Stomach smooth muscle (tissue), 2 donors: ENCODE results near the gene CBLN3.

Source experiments
- H3K27ac ChIP-seq: one replicate; pipeline ENCODE4 v1.7.0; 2013; ENCODE audit warnings: mild to moderate bottlenecking, low read length, inconsistent platforms
- H3K27me3 ChIP-seq, 2 donors: one replicate each; pipeline ENCODE4 v1.7.0; 2013; ENCODE audit warnings: low read length in 2 of 2; ENCODE audit not compliant: insufficient read depth in 2 of 2, control insufficient read depth in 1 of 2
- H3K36me3 ChIP-seq, 2 donors: one replicate each; pipeline ENCODE4 v1.7.0; 2013; ENCODE audit warnings: low read length in 2 of 2; ENCODE audit not compliant: control insufficient read depth in 2 of 2, insufficient read depth in 2 of 2
- H3K4me1 ChIP-seq: one replicate; pipeline ENCODE4 v1.7.0; 2013; ENCODE audit warnings: low read length; ENCODE audit not compliant: control insufficient read depth, insufficient read depth
- H3K4me3 ChIP-seq, 2 donors: one replicate each; pipeline ENCODE4 v1.7.0; 2013; ENCODE audit warnings: low read length in 2 of 2
- H3K9ac ChIP-seq, 2 donors: one replicate each; pipeline ENCODE4 v1.7.0; 2013; ENCODE audit warnings: low read length in 2 of 2, mild to moderate bottlenecking in 1 of 2
- H3K9me3 ChIP-seq, 2 donors: one replicate each; pipeline ENCODE4 v1.7.0; 2013; ENCODE audit warnings: low read length in 2 of 2; ENCODE audit not compliant: control insufficient read depth in 2 of 2
- donor health status: healthy.
- donor health status: Pancreatic carcinoma.

The CBLN3 gene

DNA sequence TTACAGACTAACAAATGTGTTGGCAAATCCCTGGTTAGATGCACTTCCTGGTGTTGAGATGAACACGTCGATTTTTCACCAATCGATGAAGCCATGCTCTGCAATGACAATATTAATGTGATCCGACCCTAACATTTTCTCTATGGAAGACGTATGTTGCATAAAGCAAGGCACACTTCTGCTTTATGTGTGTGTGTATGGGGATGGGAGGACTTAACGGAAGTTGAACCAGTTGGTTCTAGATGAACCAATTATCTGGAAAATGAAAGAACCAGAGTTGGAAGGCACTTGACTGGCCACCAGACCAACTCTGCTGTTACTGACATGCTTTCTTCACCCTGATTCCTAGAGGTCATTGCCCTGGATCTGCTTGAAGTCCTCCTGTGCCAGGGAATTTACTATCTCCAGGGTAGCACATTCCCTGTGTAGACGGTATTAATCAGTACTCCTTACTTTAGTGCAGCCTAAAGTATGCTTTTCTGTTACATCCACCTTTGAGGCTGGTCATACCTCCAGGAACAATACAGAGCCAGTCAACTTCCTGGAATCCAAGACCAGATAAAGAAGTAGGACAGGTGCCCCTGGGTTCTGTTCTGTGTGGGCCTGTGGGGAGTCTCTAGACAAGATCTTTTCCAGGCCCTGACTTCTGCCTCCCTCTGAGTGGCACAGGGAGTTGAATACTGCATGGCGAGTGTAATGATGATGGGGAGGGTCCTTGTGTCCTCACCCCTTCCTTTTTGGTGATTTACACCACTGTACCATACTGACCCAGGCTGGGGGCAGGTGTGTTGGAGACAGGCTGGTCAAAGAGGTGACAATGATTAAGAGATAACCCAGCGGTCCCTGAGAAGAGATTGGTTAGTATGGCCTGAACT is 9.0 kb upstream of the CBLN3 start:
- H3K9ac ChIP-seq = no peak overlapping the region
- H3K27ac ChIP-seq = no peak overlapping the region
- H3K36me3 ChIP-seq = peaks cover 50 to 54% of the 10 kb centered on the region in 2 donors
- H3K9me3 ChIP-seq = no peaks in the 10 kb centered on the region
- no peaks in the 10 kb centered on the region for H3K27me3 ChIP-seq
- H3K4me3 ChIP-seq = no peak overlapping the region
- peaks cover 44% of the 10 kb centered on the region for H3K4me1 ChIP-seq

DNA sequence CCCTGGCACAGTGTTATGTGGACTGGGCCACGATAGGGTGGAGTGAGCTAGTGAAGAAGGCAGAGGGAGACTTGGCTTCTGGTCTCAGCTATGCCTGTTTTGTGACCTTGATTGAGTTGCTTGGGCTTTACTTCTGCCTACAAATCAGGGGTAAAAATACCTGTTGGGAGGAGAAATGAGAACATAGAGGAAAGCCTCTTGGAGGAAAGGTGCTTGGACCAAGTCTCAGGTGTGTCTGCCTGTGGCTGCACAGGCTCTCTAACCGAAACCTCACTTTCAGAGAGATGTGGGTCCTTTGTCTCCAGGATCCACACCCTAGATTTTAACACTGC is 8.2 kb upstream of the CBLN3 start:
- Histone ChIP-seq H3K36me3 (peaks cover 57 to 58% of the 10 kb centered on the region in 2 donors), H3K9me3 (no peaks in the 10 kb centered on the region), H3K27ac (peak overlapping the region; percentile 41), H3K27me3 (no peaks in the 10 kb centered on the region), H3K9ac (peak overlapping the region in 1 of 2 donors; percentile 42), H3K4me1 (peaks cover 46% of the 10 kb centered on the region), H3K4me3 (no peak overlapping the region)

GRCh38 chr14:24437020-24437735 is 7.7 kb upstream of the CBLN3 start:
- H3K9ac ChIP-seq = peak overlapping the region in 1 of 2 donors; percentile 42
- peak overlapping the region; percentile 69 for H3K27ac ChIP-seq
- H3K9me3 ChIP-seq = no peaks in the 10 kb centered on the region
- H3K27me3 ChIP-seq = no peaks in the 10 kb centered on the region
- peaks cover 46% of the 10 kb centered on the region for H3K4me1 ChIP-seq
- no peak overlapping the region for H3K4me3 ChIP-seq
- peaks cover 60 to 62% of the 10 kb centered on the region in 2 donors for H3K36me3 ChIP-seq

- Histone ChIP-seq H3K9ac (peak overlapping the region in 1 of 2 donors; percentile 17), H3K27ac (peak overlapping the region; percentile 69), H3K36me3 (peaks cover 65 to 66% of the 10 kb centered on the region in 2 donors), H3K4me3 (no peak overlapping the region), H3K27me3 (no peaks in the 10 kb centered on the region), H3K9me3 (no peaks in the 10 kb centered on the region), H3K4me1 (peaks cover 48% of the 10 kb centered on the region)
Measured at GRCh38 chr14:24436355-24437019, 7.0 kb upstream of the CBLN3 start.

DNA sequence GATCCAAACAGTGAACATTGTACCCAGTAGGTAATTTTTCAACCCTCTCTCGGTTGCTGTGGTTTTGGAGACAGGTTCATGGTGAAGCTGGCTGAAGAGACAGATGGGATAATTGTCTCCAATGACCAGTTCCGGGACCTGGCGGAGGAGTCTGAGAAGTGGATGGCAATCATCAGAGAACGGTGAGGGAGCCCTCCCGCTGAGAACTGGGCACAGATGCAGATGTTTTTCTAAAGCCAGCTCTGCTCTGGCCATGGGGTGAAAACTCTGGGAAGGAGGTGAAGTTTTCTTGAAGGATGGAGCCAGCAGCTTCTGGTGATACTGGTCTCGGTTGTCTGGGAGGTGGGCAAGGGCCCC is 6.5 kb upstream of the CBLN3 start:
- H3K4me3 ChIP-seq = no peak overlapping the region
- peaks cover 65 to 69% of the 10 kb centered on the region in 2 donors for H3K36me3 ChIP-seq
- no peaks in the 10 kb centered on the region for H3K9me3 ChIP-seq
- H3K27me3 ChIP-seq = no peaks in the 10 kb centered on the region
- peaks cover 50% of the 10 kb centered on the region for H3K4me1 ChIP-seq
- H3K27ac ChIP-seq = peak overlapping the region; percentile 69
- peak overlapping the region; percentile 5 to 17 for H3K9ac ChIP-seq

GRCh38 chr14:24435192-24435810 is 5.8 kb upstream of the CBLN3 start:
- peak overlapping the region; percentile 69 for H3K27ac ChIP-seq
- H3K9me3 ChIP-seq = no peaks in the 10 kb centered on the region
- H3K4me1 ChIP-seq = peaks cover 50% of the 10 kb centered on the region
- peaks cover 59 to 63% of the 10 kb centered on the region in 2 donors for H3K36me3 ChIP-seq
- H3K9ac ChIP-seq = no peak overlapping the region
- H3K27me3 ChIP-seq = no peaks in the 10 kb centered on the region
- H3K4me3 ChIP-seq = no peak overlapping the region

DNA sequence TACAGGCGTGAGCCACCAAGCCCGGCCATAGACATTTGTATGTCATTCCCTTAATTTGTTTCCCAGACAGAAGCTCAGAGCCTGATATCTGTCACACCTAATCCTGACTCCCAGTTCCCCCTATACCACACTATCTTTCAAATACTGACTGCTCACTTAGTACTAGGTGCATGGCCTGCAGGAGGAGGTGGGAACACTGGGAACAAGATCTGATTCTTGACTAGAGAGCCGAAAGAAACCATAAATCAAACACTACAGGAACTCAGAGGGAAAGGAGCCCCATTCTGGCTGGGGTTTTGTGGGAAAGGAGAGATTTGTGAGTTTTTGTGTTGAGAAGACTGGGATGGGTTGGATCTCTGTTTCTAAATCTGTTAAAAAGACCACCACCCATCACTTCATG is 5.2 kb upstream of the CBLN3 start:
- H3K9me3 ChIP-seq = no peaks in the 10 kb centered on the region
- H3K4me3 ChIP-seq = no peak overlapping the region
- peaks cover 54 to 56% of the 10 kb centered on the region in 2 donors for H3K36me3 ChIP-seq
- H3K9ac ChIP-seq = no peak overlapping the region
- no peaks in the 10 kb centered on the region for H3K27me3 ChIP-seq
- peaks cover 46% of the 10 kb centered on the region for H3K4me1 ChIP-seq
- no peak overlapping the region for H3K27ac ChIP-seq

DNA sequence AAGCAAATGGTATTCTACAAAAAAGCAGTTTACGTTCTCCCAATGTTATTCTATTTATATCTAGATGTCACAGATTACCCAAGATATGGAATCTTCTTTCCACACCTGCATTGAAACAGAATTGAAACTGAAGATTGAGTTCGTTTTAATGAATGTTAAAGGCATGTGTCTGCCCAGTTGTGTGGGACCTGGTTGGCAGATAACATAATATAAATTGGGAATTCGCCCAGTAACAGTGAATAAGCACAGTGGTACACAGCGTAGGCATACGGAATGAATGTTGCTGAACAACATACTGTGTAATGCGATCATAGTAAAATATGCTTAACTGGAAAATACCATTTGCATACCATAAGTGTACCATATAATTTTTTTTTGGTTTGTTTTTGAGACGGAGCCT is 4.6 kb upstream of the CBLN3 start:
- Histone ChIP-seq H3K4me1 (peaks cover 51% of the 10 kb centered on the region), H3K27me3 (no peaks in the 10 kb centered on the region), H3K27ac (no peak overlapping the region), H3K9me3 (no peaks in the 10 kb centered on the region), H3K36me3 (peaks cover 50 to 53% of the 10 kb centered on the region in 2 donors), H3K9ac (no peak overlapping the region), H3K4me3 (no peak overlapping the region)

- Histone ChIP-seq H3K36me3 (peaks cover 37 to 38% of the 10 kb centered on the region in 2 donors), H3K9ac (no peak overlapping the region), H3K9me3 (no peaks in the 10 kb centered on the region), H3K4me1 (peaks cover 51% of the 10 kb centered on the region), H3K27ac (peak overlapping the region; percentile 99), H3K4me3 (peak overlapping the region in 1 of 2 donors; percentile 90), H3K27me3 (no peaks in the 10 kb centered on the region)
Measured at GRCh38 chr14:24432259-24433131, 3.0 kb upstream of the CBLN3 start.
